Liver (tissue), 3 donors: ENCODE results near the gene PRRG3.

Experiments used
- EGR1 ChIP-seq, 2 donors: IDR thresholded peaks; 2 replicates each; pipeline ENCODE4 v1.6.1; 2016 to 2018; ENCODE audit warnings: antibody characterized with exemption in 2 of 2, low read depth in 2 of 2
- GABPA ChIP-seq, 2 donors: IDR thresholded peaks in 1 of 2; conservative IDR thresholded peaks in 1 of 2; 2 replicates each; pipeline ENCODE4 v1.6.1; 2016; ENCODE audit warnings: antibody characterized with exemption in 2 of 2, mild to moderate bottlenecking in 1 of 2, moderate library complexity in 1 of 2
- HNF4A ChIP-seq, 2 donors: conservative IDR thresholded peaks; 2 replicates each; pipeline ENCODE4 v1.6.1; 2016; ENCODE audit warnings: antibody characterized with exemption in 2 of 2, mild to moderate bottlenecking in 2 of 2
- JUND ChIP-seq, 2 donors: IDR thresholded peaks; 2 replicates each; pipeline ENCODE4 v1.6.1; 2016; ENCODE audit warnings: antibody characterized with exemption in 2 of 2
- RAD21 ChIP-seq, 2 donors: IDR thresholded peaks; 2 replicates each; pipeline ENCODE4 v1.6.1; 2016; ENCODE audit warnings: antibody characterized with exemption in 2 of 2, mild to moderate bottlenecking in 2 of 2
- REST ChIP-seq: IDR thresholded peaks from 2 replicates; pipeline ENCODE4 v1.6.1; 2016; ENCODE audit warnings: antibody characterized with exemption, mild to moderate bottlenecking
- RXRA ChIP-seq, 2 donors: IDR thresholded peaks; 2 replicates each; pipeline ENCODE4 v1.6.1; 2017 to 2018; ENCODE audit warnings: antibody characterized with exemption in 2 of 2, mild to moderate bottlenecking in 1 of 2
- SP1 ChIP-seq: IDR thresholded peaks from 2 replicates; pipeline ENCODE4 v1.6.1; 2018; ENCODE audit warnings: antibody characterized with exemption, mild to moderate bottlenecking
- TAF1 ChIP-seq: conservative IDR thresholded peaks from 2 replicates; pipeline ENCODE4 v1.6.1; 2016; ENCODE audit warnings: antibody characterized with exemption, mild to moderate bottlenecking
- TF ChIP-seq, protein P1 (sequence below): fragments of 150-350 bp; IDR thresholded peaks from 2 replicates; pipeline ENCODE4 v1.5.1; 2017; ENCODE audit warnings: improper control_type of control experiment, low read depth, low read length; ENCODE audit not compliant: missing input control
- TF ChIP-seq, protein P2 (sequence below): IDR thresholded peaks from 2 replicates; pipeline ENCODE4 v1.6.1; 2016; ENCODE audit warnings: antibody characterized with exemption
- TF ChIP-seq, protein P3 (sequence below): IDR thresholded peaks from 2 replicates; pipeline ENCODE4 v1.6.1; 2016; ENCODE audit warnings: antibody characterized with exemption
- donor health status: healthy.
- donor health status: healthy.

DNA sequence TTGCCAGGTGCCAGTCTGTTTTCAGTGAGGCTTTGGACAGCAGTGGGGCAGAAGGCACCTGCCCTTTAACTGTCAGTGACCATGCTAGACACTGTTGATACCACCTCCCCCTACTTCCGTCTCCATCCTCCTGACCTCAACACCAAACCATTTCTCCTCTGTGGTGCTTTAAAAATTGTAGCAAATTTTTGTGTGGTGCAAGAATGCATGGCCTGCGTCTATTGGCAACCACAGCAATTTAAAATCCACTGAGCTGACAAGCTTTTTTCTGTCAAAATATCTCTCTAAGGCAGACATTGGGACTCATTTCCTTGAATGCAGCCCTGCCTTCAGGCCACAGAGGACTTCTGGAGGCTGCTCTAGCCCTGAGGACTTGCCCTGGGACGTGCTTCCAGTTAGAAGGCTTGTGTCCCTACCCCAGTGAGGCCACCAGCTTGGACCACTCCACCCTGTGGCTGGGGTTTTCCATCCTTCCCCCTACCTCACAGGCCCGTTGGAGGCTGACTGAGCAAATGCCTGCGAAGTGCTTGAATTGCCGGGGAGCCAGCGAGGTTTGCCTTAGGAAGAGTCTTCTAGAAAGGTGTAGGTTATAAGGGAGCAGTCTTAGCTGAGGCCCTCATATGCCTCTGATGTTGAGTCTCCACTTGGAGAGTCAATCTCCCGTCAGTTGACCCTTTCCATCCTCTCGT is 6.9 kb downstream of the PRRG3 start:
- TF ChIP-seq, protein P1, sequence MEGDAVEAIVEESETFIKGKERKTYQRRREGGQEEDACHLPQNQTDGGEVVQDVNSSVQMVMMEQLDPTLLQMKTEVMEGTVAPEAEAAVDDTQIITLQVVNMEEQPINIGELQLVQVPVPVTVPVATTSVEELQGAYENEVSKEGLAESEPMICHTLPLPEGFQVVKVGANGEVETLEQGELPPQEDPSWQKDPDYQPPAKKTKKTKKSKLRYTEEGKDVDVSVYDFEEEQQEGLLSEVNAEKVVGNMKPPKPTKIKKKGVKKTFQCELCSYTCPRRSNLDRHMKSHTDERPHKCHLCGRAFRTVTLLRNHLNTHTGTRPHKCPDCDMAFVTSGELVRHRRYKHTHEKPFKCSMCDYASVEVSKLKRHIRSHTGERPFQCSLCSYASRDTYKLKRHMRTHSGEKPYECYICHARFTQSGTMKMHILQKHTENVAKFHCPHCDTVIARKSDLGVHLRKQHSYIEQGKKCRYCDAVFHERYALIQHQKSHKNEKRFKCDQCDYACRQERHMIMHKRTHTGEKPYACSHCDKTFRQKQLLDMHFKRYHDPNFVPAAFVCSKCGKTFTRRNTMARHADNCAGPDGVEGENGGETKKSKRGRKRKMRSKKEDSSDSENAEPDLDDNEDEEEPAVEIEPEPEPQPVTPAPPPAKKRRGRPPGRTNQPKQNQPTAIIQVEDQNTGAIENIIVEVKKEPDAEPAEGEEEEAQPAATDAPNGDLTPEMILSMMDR = no peak
- TF ChIP-seq RAD21 (IDR thresholded peaks at IDR 0.05) = no peak
- TF ChIP-seq, protein P2, sequence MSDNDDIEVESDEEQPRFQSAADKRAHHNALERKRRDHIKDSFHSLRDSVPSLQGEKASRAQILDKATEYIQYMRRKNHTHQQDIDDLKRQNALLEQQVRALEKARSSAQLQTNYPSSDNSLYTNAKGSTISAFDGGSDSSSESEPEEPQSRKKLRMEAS = no peak
- no peak for TF ChIP-seq GABPA (IDR thresholded peaks at IDR 0.05 in 1 of 2, conservative IDR thresholded peaks at IDR 0.05 in 1 of 2)
- no peak for TF ChIP-seq TAF1
- no peak for TF ChIP-seq REST
- no peak for TF ChIP-seq RXRA (IDR thresholded peaks at IDR 0.05)
- TF ChIP-seq HNF4A (conservative IDR thresholded peaks at IDR 0.05) = no peak
- TF ChIP-seq, protein P3, sequence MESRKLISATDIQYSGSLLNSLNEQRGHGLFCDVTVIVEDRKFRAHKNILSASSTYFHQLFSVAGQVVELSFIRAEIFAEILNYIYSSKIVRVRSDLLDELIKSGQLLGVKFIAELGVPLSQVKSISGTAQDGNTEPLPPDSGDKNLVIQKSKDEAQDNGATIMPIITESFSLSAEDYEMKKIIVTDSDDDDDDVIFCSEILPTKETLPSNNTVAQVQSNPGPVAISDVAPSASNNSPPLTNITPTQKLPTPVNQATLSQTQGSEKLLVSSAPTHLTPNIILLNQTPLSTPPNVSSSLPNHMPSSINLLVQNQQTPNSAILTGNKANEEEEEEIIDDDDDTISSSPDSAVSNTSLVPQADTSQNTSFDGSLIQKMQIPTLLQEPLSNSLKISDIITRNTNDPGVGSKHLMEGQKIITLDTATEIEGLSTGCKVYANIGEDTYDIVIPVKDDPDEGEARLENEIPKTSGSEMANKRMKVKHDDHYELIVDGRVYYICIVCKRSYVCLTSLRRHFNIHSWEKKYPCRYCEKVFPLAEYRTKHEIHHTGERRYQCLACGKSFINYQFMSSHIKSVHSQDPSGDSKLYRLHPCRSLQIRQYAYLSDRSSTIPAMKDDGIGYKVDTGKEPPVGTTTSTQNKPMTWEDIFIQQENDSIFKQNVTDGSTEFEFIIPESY = no peak
- no peak for TF ChIP-seq JUND (IDR thresholded peaks at IDR 0.05)
- no peak for TF ChIP-seq EGR1 (IDR thresholded peaks at IDR 0.05; ENCODE audit: low read depth in 2 of 2)
- TF ChIP-seq SP1 = no peak
